Bladder microvascular endothelial cell (primary cell): ENCODE data around the gene PTPN9. TPM values are rescaled to one million over a fixed set of nuclear protein-coding genes. Genes with fewer than 3 reads are reported as not detected.

Experiments
- total RNA-seq: library from RNA; depleted of rRNA; stranded (reverse); fragments of >200 nt; gene quantifications from 2 replicates; pipeline ENCODE4 v1.2.3, GENCODE V29; 2014

PTPN9 gene
- total RNA-seq, result 14.4 and 21.2 TPM in 2 replicates

GRCh38 chr15:75578948-75579920 is at the start of gene PTPN9:
Gene PTPN9, minus strand, starts transcription at chr15:75579315. Its CDS starts 539 bp downstream, at chr15:75578776.

DNA sequence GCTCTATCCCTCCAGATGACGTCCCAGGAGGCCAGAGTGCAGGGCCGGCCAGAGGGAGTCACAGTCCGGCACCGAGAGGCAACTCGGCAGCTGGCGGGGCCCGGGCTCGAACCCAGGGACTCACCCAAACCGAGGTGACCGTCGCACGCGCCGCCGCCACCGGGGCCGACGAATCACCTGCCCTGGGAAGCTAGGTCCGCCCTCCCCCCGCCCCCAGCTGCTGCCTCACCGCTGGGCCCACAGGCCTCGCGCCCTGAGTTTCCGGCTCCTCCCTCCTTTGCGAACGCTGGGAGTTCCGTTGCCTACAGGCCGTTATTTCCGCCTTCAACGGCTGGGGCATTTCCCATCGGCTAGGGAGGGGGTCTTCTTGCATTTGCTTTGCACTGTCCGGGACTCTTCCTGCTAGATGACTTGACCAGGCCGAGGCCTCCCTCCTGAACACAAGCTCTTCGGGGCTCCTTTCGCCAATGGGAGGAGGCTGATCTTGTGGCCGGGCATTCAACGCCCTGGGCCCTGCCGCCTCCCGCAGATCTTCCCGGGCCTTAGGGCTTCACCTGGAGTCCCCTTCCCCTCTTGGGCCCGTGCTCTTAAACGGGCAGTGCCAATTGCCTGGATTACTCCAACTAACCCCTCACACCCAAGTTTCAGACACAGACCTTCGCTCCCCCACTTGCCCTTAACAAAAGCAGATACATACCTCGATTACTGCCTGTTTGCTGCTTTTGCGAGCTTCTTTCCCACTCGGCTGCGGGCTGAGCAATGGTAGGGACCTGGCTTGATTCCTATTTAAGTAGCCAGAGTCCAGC is 46.6 kb upstream of the PTPN9 start, which contains the start of gene SNUPN:
TSS of gene SNUPN (minus strand) at position 184 of the 806 bp plus-strand sequence. CDS start 4,674 bp downstream, outside the sequence.

GRCh38 chr15:75451674-75452363 is 127.3 kb downstream of the PTPN9 start, which contains the start of gene SIN3A:
Gene SIN3A, minus strand, starts transcription at chr15:75451690. Its CDS starts 21,315 bp downstream, at chr15:75430375.

Other genes with a start within 250 kb of the PTPN9 start
- 56.4 and 108 TPM in 2 replicates for gene COMMD4, start 243.3 kb downstream of the PTPN9 start, total RNA-seq
- gene NEIL1, start 232.3 kb downstream of the PTPN9 start, total RNA-seq, result 12.1 and 16.7 TPM in 2 replicates
- 92.8 and 163 TPM in 2 replicates for gene MAN2C1, start 210.7 kb downstream of the PTPN9 start, total RNA-seq
- 17.6 and 47.9 TPM in 2 replicates for gene SIN3A, start 127.6 kb downstream of the PTPN9 start, total RNA-seq
- gene SNUPN, start 46.4 kb upstream of the PTPN9 start, total RNA-seq, result 13.3 and 21.1 TPM in 2 replicates
- gene IMP3, start 60.9 kb upstream of the PTPN9 start, total RNA-seq, result 56.8 and 66.0 TPM in 2 replicates
- 6.6 and 15.7 TPM in 2 replicates for gene SNX33, start 68.6 kb upstream of the PTPN9 start, total RNA-seq
- gene CSPG4, start 133.5 kb upstream of the PTPN9 start, total RNA-seq, result 1.1 and 4.7 TPM in 2 replicates